ENCODE measurements around the gene SFTPB. TPM values are rescaled to one million over a fixed set of nuclear protein-coding genes. Genes with fewer than 3 reads are reported as not detected.

SFTPB gene
- total and polyA plus RNA-seq, 4 donors: not detected

- no peak for TF ChIP-seq ATF3 (IDR thresholded peaks at IDR 0.05)
- TF ChIP-seq RXRA (IDR thresholded peaks at IDR 0.05): no peak
- TF ChIP-seq JUND (IDR thresholded peaks at IDR 0.05): no peak
- TF ChIP-seq TAF1 (conservative IDR thresholded peaks at IDR 0.05): no peak
- TF ChIP-seq HNF4G (IDR thresholded peaks at IDR 0.05): no peak
- TF ChIP-seq FOXA1 (IDR thresholded peaks at IDR 0.05): no peak
- no peak for TF ChIP-seq YY1 (IDR thresholded peaks at IDR 0.05)
Observed at GRCh38 chr2:85666016-85666415, 2.0 kb downstream of the SFTPB start (continued).

GRCh38 chr2:85665264-85665937 is 2.6 kb downstream of the SFTPB start:
- no peak overlapping the region for H3K4me3 ChIP-seq (ENCODE audit: low read depth in 1 of 3, low read length in 3 of 3)
- TF ChIP-seq ATF3 (IDR thresholded peaks at IDR 0.05) (no peak), RXRA (IDR thresholded peaks at IDR 0.05) (no peak), GABPA (IDR thresholded peaks at IDR 0.05 in 1 of 2, conservative IDR thresholded peaks at IDR 0.05 in 1 of 2) (no peak), RAD21 (IDR thresholded peaks at IDR 0.05) (no peak), JUND (IDR thresholded peaks at IDR 0.05) (no peak), CTCF (IDR thresholded peaks at IDR 0.05; ENCODE audit: low read depth, low read length, missing input control) (no peak), TAF1 (conservative IDR thresholded peaks at IDR 0.05) (no peak), NR2F2 (IDR thresholded peaks at IDR 0.05) (no peak), REST (IDR thresholded peaks at IDR 0.05) (no peak), HNF4G (IDR thresholded peaks at IDR 0.05) (no peak), ZBTB33 (IDR thresholded peaks at IDR 0.05) (no peak), FOXA1 (IDR thresholded peaks at IDR 0.05) (no peak), FOXA2 (IDR thresholded peaks at IDR 0.05) (no peak), EGR1 (IDR thresholded peaks at IDR 0.05; ENCODE audit: low read depth in 2 of 2) (no peak)
- DNase-seq (ENCODE audit: low spot score): no peak
- WGBS: 89% methylated on average over 11 of the region's 11 CpGs
- no peaks in the 10 kb centered on the region for H3K4me1 ChIP-seq (ENCODE audit: control insufficient read depth in 4 of 4, insufficient read depth in 4 of 4, low read length in 3 of 4)
- H3K9me3 ChIP-seq (ENCODE audit: control insufficient read depth in 4 of 4, low read length in 3 of 4): no peaks in the 10 kb centered on the region
- H3K27me3 ChIP-seq (ENCODE audit: control insufficient read depth in 4 of 4, insufficient read depth in 4 of 4, low read length in 3 of 4): no peaks in the 10 kb centered on the region
- H3K36me3 ChIP-seq (ENCODE audit: control insufficient read depth in 4 of 4, insufficient read depth in 3 of 4, low read depth in 1 of 4, low read length in 3 of 4): no peaks in the 10 kb centered on the region
- no peak overlapping the region for H3K9ac ChIP-seq (ENCODE audit: low read depth in 1 of 2, low read length in 2 of 2)
- H3K27ac ChIP-seq (ENCODE audit: low read depth in 1 of 2, low read length in 2 of 2): no peak overlapping the region

All from liver (tissue), 9 donors.